Rectal smooth muscle tissue (tissue), 1 donor: ENCODE data around the gene OR8J3.
"Not testable (repeated sequence)": the region's sequence is repeated elsewhere in the genome, so short reads cannot be mapped to it uniquely, and the experiment has no call there.

Source experiments
- H3K27ac ChIP-seq: one replicate; pipeline ENCODE4 v1.7.0; 2013; ENCODE audit warnings: low read depth, low read length, inconsistent platforms
- H3K27me3 ChIP-seq: one replicate; pipeline ENCODE4 v1.7.0; 2013; ENCODE audit warnings: low read length; ENCODE audit not compliant: control insufficient read depth, insufficient read depth
- H3K36me3 ChIP-seq: one replicate; pipeline ENCODE4 v1.7.0; 2013; ENCODE audit warnings: low read length; ENCODE audit not compliant: control insufficient read depth, insufficient read depth
- H3K4me1 ChIP-seq: one replicate; pipeline ENCODE4 v1.7.0; 2013; ENCODE audit warnings: low read length; ENCODE audit not compliant: control insufficient read depth, insufficient read depth
- H3K4me3 ChIP-seq: one replicate; pipeline ENCODE4 v1.7.0; 2013; ENCODE audit warnings: low read length
- H3K9ac ChIP-seq: one replicate; pipeline ENCODE4 v1.7.0; 2013; ENCODE audit warnings: low read length

The OR8J3 gene, protein sequence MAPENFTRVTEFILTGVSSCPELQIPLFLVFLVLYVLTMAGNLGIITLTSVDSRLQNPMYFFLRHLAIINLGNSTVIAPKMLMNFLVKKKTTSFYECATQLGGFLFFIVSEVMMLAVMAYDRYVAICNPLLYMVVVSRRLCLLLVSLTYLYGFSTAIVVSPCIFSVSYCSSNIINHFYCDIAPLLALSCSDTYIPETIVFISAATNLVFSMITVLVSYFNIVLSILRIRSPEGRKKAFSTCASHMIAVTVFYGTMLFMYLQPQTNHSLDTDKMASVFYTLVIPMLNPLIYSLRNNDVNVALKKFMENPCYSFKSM

GRCh38 chr11:56140151-56140661, at the start of gene OR8J3:
TSS of gene OR8J3 (minus strand) at chr11:56140201. CDS start at chr11:56137718, 2,483 bp downstream.
- Histone ChIP-seq H3K27me3 (no peaks in the 10 kb centered on the region), H3K27ac (no peak within 1 kb of the TSS), H3K4me1 (no peaks in the 10 kb centered on the region), H3K36me3 (no peaks in the 10 kb centered on the region), H3K4me3 (no peak within 1 kb of the TSS), H3K9ac (no peak within 1 kb of the TSS)

DNA sequence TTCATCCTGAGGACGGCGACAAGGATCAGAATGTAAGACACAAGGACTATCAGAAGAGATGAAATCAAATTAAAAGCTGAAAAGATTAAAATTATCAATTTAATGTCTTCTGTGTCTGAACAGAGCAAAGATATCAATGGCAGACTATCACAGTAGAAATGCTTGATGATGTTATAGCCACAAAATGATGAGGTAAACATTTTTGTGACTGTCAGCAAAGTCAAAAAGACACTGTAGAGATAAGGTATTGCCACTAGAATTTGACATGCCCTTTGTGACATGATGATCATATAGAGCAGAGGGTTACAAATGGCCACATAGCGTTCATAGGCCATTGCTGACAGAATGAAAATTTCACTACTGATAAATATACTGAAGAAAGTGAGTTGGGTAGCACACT, 48.6 kb upstream of the OR8J3 start:
- no peak overlapping the region for H3K9ac ChIP-seq
- no peaks in the 10 kb centered on the region for H3K36me3 ChIP-seq
- no peaks in the 10 kb centered on the region for H3K4me1 ChIP-seq
- H3K4me3 ChIP-seq, result no peak overlapping the region
- no peaks in the 10 kb centered on the region for H3K27me3 ChIP-seq
- H3K27ac ChIP-seq, result no peak overlapping the region

GRCh38 chr11:56183459-56183858, 43.5 kb upstream of the OR8J3 start:
- Histone ChIP-seq H3K4me1 (no peaks in the 10 kb centered on the region), H3K27me3 (no peaks in the 10 kb centered on the region), H3K36me3 (no peaks in the 10 kb centered on the region), H3K9ac (no peak overlapping the region), H3K4me3 (no peak overlapping the region), H3K27ac (no peak overlapping the region)

GRCh38 chr11:56176318-56176717, 36.3 kb upstream of the OR8J3 start, which contains the start of gene OR5J2:
TSS of gene OR5J2 (plus strand) at chr11:56176618. CDS start at chr11:56176618, 0 bp downstream.
- no peak within 1 kb of the TSS for H3K27ac ChIP-seq
- no peak within 1 kb of the TSS for H3K4me3 ChIP-seq
- H3K9ac ChIP-seq, result no peak within 1 kb of the TSS
- H3K27me3 ChIP-seq, result no peaks in the 10 kb centered on the region
- no peaks in the 10 kb centered on the region for H3K4me1 ChIP-seq
- no peaks in the 10 kb centered on the region for H3K36me3 ChIP-seq

- Histone ChIP-seq H3K27me3 (no peaks in the 10 kb centered on the region), H3K4me3 (no peak overlapping the region), H3K27ac (no peak overlapping the region), H3K36me3 (no peaks in the 10 kb centered on the region), H3K9ac (no peak overlapping the region), H3K4me1 (no peaks in the 10 kb centered on the region)
Measured at GRCh38 chr11:56172256-56172830, 32.3 kb upstream of the OR8J3 start.

DNA sequence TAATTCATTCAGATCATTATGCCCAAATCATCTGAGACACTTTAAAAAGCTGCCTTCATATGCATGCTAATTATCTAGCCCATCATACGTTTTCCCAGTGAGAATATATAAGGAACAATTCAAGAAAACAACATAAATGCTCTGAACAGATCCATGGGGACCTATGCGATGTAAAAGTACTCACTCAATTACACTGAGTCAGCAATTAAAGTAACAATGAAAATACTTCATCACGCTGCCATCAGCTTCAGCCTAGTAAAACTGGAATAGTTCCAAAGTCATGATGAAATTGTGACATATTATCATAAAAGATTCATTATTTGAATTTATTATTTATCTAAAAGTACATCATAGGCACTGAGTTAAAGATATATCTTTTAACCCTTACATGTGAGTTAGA, 23.8 kb upstream of the OR8J3 start:
- Histone ChIP-seq H3K4me1 (no peaks in the 10 kb centered on the region), H3K9ac (no peak overlapping the region), H3K36me3 (no peaks in the 10 kb centered on the region), H3K4me3 (no peak overlapping the region), H3K27ac (no peak overlapping the region), H3K27me3 (no peaks in the 10 kb centered on the region)

GRCh38 chr11:56160217-56160616, 20.2 kb upstream of the OR8J3 start, which contains the start of gene OR8K5:
TSS of gene OR8K5 (minus strand) at chr11:56160317. CDS start at chr11:56160317, 0 bp downstream.
- H3K27ac ChIP-seq, result no peak within 1 kb of the TSS
- H3K27me3 ChIP-seq, result no peaks in the 10 kb centered on the region

DNA sequence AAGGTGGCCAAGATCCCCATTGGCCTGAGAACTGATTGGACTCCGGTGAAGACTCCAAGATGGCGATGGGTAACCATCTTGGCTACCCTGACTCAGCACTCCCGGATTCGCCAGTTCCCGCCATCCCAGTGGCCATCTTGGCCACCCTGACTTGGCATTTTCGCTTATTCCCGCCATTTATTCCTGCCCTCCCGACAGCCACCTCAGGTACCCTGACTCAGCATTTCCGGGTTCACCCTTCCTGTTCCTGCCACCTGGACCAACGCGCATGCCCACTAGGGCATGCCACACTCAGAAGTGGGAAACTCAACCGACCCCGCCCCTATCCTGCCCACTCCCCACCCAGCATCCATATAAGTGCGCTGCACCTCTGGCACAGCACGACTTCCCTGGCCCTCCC, 12.3 kb upstream of the OR8J3 start:
- H3K9ac ChIP-seq, result no peak overlapping the region
- no peaks in the 10 kb centered on the region for H3K27me3 ChIP-seq
- H3K4me3 ChIP-seq, result no peak overlapping the region
- H3K4me1 ChIP-seq, result no peaks in the 10 kb centered on the region
- H3K27ac ChIP-seq, result no peak overlapping the region
- no peaks in the 10 kb centered on the region for H3K36me3 ChIP-seq

More at GRCh38 chr11:56160217-56160616, 20.2 kb upstream of the OR8J3 start, which contains the start of gene OR8K5:
- Histone ChIP-seq H3K4me1 (no peaks in the 10 kb centered on the region), H3K9ac (no peak within 1 kb of the TSS), H3K36me3 (no peaks in the 10 kb centered on the region), H3K4me3 (no peak within 1 kb of the TSS)

DNA sequence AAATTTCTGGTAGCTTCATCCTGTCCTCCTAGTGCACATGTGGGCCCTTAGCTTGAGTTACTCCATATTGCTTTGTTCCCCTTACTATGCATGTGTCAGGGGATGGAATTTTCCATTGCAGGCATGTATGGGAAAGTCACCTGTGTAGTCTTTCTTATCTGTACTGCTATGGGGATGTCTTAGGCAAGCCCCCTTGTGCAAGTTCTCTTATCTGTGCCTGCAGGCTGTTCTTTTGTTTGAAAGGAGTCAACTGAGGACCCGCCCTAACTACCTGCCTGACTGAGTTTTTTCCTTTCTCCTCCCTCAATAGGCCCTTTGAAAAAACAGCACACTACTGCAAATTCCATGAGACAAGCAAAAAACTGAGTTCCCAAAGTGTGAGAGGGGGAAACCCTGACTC, 11.4 kb upstream of the OR8J3 start:
- no peak overlapping the region for H3K4me3 ChIP-seq
- no peaks in the 10 kb centered on the region for H3K27me3 ChIP-seq
- H3K4me1 ChIP-seq, result no peaks in the 10 kb centered on the region

DNA sequence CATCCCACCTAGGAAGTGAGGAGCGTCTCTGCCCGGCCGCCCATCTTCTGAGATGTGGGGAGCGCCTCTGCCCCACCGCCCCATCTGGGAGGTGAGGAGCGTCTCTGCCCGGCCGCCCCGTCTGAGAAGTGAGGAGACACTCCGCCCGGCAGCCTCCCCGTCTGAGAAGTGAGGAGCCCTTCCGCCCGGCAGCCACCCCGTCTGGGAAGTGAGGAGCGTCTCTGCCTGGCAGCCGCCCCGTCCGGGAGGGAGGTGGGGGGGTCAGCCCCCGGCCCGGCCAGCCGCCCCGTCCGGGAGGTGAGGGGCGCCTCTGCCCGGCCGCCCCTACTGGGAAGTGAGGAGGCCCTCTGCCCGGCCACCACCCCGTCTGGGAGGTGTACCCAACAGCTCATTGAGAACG, 3.7 kb upstream of the OR8J3 start:
- H3K9ac ChIP-seq, H3K27me3 ChIP-seq, H3K27ac ChIP-seq, H3K4me1 ChIP-seq, H3K36me3 ChIP-seq, H3K4me3 ChIP-seq: not testable (repeated sequence)

More for the DNA sequence above, 11.4 kb upstream of the OR8J3 start:
- no peaks in the 10 kb centered on the region for H3K36me3 ChIP-seq
- no peak overlapping the region for H3K9ac ChIP-seq
- no peak overlapping the region for H3K27ac ChIP-seq

- Histone ChIP-seq H3K36me3 (no peaks in the 10 kb centered on the region), H3K9ac (no peak within 1 kb of the TSS), H3K27ac (no peak within 1 kb of the TSS), H3K27me3 (no peaks in the 10 kb centered on the region), H3K4me3 (no peak within 1 kb of the TSS), H3K4me1 (no peaks in the 10 kb centered on the region)
Measured at GRCh38 chr11:56122073-56122472, 17.9 kb downstream of the OR8J3 start, which contains the start of gene OR8H3. TSS of gene OR8H3 (plus strand) at chr11:56122373. CDS start at chr11:56122373, 0 bp downstream.

DNA sequence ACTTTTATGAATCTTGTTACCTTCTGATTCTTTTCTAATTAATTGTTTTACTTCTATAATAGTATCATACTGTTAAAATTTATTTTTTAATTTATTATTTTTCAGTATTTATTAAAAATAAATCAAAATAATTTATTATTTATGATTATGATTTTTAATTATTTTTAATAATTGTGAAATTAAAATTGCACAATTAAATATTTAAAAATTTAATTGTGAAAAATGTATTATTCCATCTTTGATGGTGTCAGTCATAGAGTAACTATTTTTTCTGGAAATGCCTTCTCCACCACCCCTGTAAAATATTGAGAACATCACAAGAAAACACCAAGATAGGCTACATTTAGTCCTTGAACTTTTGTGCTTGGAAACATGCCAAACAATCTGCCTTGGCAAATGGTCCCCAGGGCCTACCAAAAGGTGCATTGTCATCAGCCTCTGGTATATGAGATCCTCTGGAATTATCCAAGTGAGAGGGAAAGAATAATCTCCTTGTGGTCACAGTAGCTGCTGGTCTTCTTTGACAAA, 36.7 kb downstream of the OR8J3 start, which contains the start of gene OR8H2:
OR8H2 (plus strand) TSS at position 478 of the 528 bp plus-strand sequence. CDS start 1,356 bp downstream, outside the sequence.
- no peaks in the 10 kb centered on the region for H3K36me3 ChIP-seq

More for the DNA sequence above, 36.7 kb downstream of the OR8J3 start, which contains the start of gene OR8H2:
- Histone ChIP-seq H3K9ac (no peak within 1 kb of the TSS), H3K27me3 (no peaks in the 10 kb centered on the region), H3K4me3 (no peak within 1 kb of the TSS), H3K27ac (no peak within 1 kb of the TSS), H3K4me1 (no peaks in the 10 kb centered on the region)
